HG03565 (cell line): Measurements from ENCODE around the gene ODAPH.
"Not testable (repeated sequence)": the region's sequence is repeated elsewhere in the genome, so short reads cannot be mapped to it uniquely, and the experiment has no call there.

ENCODE experiments used
- ATAC-seq: cut with Tn5 transposase; IDR thresholded peaks from one replicate; pipeline ENCODE4 v1.9.1; 2021; ENCODE audit warnings: mild to moderate bottlenecking, moderate library complexity; ENCODE audit not compliant: unreplicated experiment

The ODAPH gene

DNA sequence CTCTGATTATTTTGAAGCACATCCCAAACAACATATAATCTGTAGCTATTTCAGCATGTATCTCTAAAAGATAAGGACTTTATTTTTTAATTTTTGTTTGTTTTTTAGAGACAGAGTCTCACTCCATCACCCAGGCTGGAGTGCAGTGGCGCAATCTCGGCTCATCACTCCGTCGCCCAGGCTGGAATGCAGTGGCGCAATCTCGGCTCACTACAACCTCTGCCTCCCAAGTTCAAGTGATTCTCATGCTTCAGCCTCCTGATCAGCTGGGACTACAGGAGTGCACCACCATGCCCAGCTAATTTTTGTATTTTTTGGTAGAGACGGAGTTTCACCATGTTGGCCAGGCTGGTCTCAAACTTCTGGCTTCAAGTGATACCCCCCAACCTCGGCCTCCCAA is 11.6 kb upstream of the ODAPH start:
- ATAC-seq, result not testable (repeated sequence)

DNA sequence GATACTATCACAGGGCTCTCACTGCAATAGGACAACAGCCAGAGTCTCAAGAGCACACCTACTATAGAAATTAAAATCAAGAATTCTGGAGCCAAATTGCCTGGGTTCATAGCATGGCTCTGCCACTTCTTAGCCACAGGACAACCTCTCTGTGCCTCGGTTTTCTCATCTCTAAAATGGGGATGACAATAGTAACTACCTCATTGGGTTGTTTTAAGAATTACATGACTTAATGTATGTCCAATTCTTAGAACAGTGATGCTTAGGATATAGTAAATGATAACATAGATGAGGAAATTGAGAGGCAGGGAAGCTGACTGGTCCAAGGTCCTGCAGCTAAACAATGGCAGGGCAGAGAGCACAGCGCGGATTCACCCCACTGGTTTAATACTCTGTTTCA is 11.0 kb upstream of the ODAPH start:
- no peak for ATAC-seq

DNA sequence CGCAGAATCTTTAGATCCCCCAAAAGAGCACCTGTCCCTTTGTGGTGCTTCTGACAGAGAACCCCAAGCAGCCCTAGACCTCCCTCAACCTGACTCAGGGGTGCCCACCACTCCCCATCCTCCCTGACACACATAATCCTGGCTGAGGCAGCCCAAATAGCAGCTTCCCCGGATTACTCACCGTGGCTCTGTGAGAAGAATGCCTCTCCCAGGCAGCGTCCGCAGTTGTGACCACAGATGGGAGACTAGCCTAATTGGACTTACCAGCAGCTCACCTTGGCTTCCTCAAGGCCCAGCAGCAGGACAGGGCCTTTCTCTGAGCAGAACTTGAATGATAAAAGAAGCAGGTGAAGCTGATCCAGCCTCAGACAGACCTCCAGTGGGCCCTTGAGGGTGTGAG is 10.3 kb upstream of the ODAPH start:
- no peak for ATAC-seq

DNA sequence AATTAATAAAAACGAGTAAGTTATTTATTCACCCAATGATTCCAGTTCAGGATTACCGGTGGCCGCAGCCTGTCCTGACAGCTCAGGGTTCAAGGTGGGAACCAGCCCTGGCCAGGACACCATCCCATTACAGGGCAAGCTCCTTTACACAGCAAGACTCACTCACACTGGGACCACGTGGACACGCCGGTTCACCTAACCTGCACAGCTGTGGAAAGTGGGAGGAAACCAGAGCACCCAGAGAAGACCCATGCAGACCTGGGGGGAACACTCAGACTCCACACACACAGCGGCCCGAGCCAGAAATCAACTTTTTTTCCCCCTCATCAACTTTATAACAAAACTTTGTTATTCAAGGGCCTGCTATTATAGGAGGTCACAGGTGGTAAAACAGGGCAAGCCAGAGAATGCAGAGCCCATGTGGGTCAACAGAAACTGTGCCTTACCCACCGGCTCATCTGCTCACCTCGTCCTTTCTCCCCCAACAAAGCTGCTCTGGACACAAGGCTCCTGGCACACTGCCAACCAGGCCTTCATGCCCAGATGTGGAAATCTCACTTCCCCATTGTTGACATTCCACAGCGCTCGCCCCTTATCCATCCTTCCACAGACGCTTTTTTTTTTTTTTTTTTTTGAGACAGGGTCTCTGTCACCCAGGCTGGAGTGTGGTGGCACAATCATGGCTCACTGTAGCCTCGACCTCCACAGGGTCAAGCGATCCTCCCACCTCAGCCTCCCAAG is 8.0 kb upstream of the ODAPH start:
- no peak for ATAC-seq

DNA sequence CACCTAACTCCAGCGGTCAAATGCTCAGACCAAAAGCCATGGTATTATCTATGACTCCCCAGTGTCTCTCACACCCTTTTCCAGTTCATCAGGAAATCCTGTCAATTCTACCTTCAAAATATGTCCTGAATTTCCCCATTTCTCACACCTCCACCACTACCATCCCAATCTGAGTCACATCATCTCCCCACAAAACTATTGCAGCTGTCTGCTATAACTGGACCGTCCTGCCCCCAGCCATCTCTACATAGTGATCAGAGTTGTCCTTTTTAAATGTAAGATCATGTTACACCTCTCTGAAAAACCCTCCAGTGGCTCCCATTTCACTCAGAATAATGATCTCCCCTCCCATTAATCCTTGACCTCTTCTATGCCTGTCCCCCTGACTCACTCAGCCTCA is 6.8 kb upstream of the ODAPH start:
- ATAC-seq, result no peak

DNA sequence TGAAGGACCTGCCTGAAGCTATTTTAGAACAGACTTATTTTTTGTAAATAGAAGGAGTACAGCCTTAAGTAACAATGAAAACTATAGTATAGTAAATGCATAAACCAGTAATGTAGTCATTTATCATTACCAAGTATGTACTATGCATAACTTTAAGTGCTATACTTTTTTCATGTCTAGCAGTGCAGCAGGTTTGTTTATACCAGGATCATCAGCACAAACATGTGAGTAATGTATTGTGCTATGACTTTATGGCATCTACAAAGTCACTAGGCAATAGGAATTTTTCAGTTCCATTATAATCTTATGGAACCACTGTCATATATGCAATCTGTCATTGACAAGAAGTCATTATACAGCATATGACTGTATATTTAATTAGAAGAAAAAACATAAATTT is 3.4 kb upstream of the ODAPH start:
- no peak for ATAC-seq

DNA sequence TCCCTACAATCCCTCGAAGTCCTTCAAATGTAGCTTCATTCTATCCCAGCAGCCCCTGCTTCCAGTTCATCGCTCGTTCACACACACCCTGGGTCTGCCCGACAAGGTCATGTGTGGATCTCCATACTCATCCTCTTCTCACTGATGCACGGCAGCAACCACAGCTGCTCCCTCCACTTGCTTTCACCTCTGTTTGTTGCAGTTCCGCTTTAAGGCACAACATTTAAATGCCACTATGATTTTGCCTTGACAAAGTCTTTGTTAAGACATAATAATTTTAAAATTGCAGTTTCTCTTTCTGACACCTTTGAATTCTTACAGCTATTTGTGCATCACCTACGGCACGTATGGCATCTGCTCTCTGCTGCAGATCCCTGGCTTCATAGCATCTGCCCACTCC is 1.8 kb downstream of the ODAPH start:
- ATAC-seq, result no peak

DNA sequence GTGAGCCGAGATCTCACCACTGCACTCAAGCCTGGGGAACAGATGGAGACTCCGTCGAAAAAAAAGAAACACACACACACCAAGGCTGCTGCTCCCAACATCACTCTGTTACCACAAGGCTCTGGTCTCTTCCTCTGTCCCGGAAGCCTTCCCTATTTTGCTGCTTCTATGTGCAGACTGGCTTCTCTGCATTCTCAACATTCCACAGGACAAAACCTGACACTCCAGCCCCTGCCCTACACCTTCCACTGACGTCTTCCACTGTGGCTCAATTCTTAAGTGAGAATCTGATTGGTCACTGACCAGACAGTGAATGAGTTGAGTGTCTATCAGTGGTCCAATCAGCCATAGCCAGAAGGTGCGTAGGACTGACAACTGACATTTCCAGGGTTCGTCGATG is 5.9 kb downstream of the ODAPH start:
- ATAC-seq, result no peak

DNA sequence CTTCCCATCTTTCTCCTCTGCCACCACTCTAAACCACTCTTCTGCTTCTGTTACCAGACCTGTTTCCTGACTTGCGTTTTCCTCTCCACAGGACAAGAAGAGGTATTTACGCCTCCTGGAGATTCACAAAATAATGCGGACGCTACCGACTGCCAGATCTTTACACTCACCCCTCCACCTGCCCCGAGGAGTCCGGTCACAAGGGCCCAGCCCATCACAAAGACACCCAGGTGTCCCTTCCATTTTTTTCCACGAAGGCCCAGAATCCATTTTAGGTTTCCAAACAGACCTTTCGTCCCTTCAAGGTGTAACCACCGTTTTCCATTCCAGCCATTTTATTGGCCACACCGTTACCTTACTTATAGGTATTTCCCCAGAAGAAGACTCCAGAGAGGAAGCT is 8.2 kb downstream of the ODAPH start:
- ATAC-seq, result no peak

DNA sequence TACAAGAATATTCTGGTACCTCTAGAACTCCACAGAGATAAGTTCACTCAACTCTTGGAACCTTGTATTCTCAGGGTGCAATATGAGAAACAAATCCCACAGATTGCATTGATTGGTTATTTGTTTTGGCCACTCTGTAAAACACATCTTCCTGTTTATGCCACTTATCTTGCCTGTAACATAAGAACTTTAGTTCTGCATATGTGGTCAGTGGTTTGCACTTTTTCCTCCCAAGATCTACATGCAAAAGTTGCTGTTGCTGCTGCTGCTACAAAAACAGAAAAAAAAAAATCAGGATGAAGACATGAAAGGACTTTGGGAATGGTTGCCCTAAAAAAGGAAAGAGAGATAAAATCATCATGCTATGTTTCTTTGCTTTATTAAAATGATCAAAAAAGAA is 9.6 kb downstream of the ODAPH start:
- no peak for ATAC-seq

DNA sequence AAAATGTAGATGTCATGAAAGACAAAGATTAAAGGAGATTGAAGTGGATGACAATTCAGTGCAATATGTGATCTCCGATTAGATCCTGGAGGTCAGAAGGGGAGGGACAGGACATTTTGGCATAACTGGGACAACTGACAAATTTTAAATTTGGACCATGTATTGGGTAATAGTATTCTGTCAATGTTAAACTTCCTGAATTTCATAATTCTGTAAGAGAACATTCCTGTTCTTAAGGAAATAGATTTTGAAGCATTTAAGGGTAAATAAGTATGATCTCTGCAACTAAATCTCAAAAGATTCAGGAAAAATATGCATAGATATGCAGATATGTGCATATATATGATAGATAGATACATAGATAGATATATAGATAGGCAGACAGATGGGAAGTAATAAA is 11.0 kb downstream of the ODAPH start:
- ATAC-seq, result no peak

DNA sequence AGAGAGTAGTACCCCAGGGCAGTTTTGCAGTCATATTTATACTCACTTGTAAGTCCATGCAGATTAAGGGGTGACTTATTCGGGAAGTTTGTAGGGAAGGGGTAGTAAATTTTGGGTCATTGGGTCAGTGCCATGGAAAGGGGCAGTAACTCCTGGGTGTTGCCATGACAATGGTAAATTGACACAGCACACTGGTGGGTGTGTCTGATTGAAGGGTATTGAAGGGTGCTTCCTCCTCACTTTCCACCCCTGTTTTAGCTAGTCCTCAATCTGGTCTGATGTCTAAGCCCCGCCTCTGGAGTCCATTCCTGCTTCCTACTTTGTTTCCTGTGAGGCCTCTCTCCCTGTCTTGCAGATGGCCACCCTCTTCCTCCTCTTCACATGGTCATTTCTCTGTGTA is 11.9 kb downstream of the ODAPH start:
- no peak for ATAC-seq

DNA sequence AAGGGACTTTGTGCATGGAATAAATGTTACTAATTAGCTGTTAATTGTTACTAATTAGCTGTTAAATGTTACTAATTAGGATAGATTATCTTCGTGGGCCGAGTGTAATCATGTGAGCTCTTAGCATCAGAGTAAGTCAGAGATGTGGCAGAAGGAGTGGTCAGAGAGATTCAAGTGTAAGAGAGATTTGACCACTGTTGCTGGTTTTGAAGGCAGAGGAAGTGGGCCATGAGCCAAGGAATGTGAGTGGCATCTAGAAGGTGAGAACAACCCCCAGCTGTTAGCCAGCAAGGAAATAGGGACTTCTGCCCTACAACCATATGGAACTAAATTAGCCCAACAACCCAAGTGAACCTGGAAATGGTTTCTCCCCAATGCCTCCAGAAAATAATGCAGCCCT is 28.2 kb downstream of the ODAPH start:
- no peak for ATAC-seq

DNA sequence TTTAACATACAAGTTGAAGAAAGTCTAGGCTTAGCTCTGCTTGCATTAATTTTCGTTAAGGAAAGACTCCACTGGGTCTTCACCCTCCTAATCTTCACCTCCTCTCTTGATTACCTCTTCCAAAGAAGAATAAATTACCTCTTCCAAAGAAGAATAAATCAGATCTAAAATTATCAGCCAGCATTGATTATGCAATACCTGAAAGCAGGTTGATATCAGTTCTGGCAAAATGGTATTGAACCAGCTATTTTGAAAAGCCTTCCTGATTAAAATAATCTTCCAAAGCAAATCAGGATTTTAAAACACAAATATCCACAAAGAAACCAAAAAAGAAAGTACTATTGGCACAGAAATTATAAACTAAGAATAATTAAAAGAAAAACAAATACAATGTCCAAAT is 37.5 kb downstream of the ODAPH start:
- no peak for ATAC-seq

DNA sequence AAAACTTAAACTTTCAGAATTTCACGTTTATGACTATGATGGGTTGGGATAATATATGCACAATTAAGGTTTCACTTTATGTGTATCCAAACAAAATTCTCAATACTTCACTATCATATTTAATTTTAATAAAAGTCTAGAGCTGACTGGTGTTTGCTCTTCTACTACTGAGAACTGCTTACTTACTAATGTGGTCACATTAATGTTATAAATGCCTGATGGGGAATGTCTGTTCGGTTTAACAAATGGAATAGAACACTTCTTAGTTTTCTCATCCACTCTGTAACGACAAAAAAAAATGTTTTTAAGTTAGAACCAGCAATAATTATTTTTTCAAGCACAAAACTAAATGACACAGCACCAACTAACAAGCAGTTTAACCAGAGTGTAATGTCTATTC is 40.2 kb downstream of the ODAPH start:
- ATAC-seq, result no peak

DNA sequence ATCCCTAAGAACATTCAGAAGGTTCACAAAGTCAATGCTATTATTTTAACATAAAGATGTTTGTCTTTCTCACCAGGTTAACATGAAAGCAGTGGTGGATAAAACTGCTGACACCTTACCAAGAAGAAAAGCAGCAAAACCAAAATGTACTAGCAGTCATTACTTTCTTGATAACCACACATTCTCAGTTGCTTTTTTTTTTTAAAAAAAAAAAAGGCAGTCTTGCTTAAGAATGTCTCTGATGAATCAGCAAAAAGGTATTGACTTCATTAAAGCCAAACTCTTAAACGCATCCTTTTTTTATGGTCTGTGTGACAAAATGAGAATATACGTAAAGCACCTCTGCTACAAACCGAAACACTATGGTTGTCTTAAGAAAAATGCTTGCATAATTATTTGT is 42.5 kb downstream of the ODAPH start:
- no peak for ATAC-seq

DNA sequence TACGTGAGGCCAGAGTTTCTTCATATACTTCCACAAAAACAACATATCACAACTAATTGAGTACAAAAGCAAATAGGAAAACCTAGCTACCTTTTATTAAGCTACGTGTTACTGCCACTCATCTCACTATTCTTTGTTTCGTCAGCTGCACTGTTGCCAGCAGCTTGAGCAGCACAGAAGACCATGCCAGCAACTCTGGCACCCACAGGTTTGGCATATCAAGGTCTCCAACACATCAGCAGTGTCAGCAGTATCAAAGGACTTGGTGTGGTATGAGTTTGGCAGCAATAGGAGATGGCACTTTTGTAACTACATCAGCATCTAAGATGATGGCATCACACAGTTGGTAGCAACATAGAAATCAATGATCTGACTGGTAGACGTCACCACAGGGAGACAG is 43.8 kb downstream of the ODAPH start:
- no peak for ATAC-seq

DNA sequence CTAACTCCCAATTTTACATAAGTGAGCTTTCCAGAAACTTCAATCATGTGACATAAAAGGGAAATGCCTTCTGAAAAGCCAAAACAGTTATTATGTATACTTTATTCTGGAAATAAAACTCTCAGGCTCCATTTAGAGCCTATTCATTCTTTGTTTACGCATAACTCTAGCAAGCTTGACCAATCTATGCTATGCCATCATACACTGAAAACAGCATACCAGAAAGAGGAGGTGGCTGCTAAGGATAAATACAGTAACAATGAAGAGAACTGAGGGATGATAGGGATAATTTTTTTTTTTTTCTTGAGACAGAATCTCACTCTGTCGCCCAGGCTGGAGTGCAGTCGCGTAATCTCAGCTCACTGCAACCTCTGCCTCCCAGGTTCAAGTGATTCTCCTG is 50.1 kb downstream of the ODAPH start:
- ATAC-seq, result no peak

DNA sequence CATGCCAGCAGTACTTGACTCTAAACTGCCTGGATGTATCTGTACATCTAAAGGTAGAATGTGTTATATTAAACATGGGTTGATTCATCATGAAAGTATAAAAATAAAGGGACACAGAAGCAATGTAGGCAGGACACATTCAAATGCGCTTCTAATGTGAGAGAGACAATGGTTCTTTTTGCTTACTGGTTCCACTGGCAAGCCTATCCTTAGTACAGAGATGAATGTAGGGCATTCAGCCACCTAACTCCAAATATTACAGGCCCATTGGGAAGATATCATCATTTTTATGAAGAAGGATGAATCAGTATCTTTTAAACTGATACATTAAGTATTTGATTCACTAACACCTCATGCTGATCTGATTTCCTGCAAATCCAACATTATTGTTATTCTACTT is 56.4 kb downstream of the ODAPH start:
- no peak for ATAC-seq
